Ishikawa (cell line): ENCODE data around the gene RNF181.

Experiments used
- CEBPB ChIP-seq: IDR thresholded peaks from 2 replicates; pipeline ENCODE4 v1.6.1; 2012
- CREB1 ChIP-seq: IDR thresholded peaks from 2 replicates; pipeline ENCODE4 v1.6.1; 2012; ENCODE audit warnings: low read depth
- EGR1 ChIP-seq: IDR thresholded peaks from 2 replicates; pipeline ENCODE4 v1.6.1; 2012
- EP300 ChIP-seq: IDR thresholded peaks from 2 replicates; pipeline ENCODE4 v1.6.1; 2012; ENCODE audit warnings: borderline replicate concordance
- FOXM1 ChIP-seq: IDR thresholded peaks from 2 replicates; pipeline ENCODE4 v1.6.1; 2012; ENCODE audit warnings: low read depth, borderline replicate concordance
- NFIC ChIP-seq: IDR thresholded peaks from 2 replicates; pipeline ENCODE4 v1.6.1; 2012
- RAD21 ChIP-seq: IDR thresholded peaks from 2 replicates; pipeline ENCODE4 v1.6.1; 2012; ENCODE audit warnings: low read depth
- TAF1 ChIP-seq: IDR thresholded peaks from 2 replicates; pipeline ENCODE4 v1.6.1; 2012; ENCODE audit warnings: low read depth, mild to moderate bottlenecking
- TCF12 ChIP-seq: IDR thresholded peaks from 2 replicates; pipeline ENCODE4 v1.6.1; 2012; ENCODE audit warnings: low read depth
- TEAD4 ChIP-seq: IDR thresholded peaks from 2 replicates; pipeline ENCODE4 v1.6.1; 2012
- YY1 ChIP-seq: IDR thresholded peaks from 2 replicates; pipeline ENCODE4 v1.6.1; 2012; ENCODE audit warnings: low read depth
- ZBTB7A ChIP-seq: IDR thresholded peaks from 2 replicates; pipeline ENCODE4 v1.6.1; 2012; ENCODE audit warnings: low read depth
- TF ChIP-seq, protein P1 (sequence below): IDR thresholded peaks from 2 replicates; pipeline ENCODE4 v1.6.1; 2012
- TF ChIP-seq, protein P2 (sequence below): IDR thresholded peaks from 2 replicates; pipeline ENCODE4 v1.6.1; 2012
- TF ChIP-seq, protein P3 (sequence below): IDR thresholded peaks from 2 replicates; pipeline ENCODE4 v1.6.1; 2012; ENCODE audit warnings: low read depth, mild to moderate bottlenecking

Gene RNF181

DNA sequence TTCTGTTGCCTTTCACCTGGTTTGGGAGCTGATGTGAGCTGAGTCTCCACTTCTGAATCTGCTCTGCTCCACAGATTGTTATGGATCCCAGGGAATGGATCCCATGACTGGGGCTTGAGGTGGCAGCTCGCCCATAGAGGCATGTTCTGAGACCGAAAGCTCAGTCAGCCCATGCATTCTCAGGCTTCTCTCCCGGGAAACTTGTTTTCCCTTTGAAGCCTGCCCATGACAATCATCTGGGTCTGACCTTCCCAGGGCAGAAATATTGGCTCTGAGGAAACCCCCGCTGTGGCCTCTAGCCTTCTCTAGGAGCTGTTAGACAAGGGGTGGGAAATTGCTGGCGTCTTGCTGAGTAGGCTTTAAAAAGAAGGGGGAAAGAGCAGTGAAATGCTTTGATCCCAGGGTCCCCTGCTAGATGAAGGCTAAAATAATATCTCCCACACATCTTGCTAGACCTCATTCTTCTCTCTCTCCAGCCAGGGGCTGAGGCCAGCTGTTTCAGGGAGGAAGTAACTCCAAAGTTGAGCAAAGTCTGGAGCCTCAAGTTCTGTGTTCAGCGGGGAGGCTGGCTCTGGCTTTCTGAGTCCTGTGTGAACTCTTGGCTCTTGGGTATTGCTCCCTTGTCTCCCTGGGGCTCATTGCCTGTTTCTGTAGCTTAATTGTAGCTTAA, 16.1 kb upstream of the RNF181 start:
- TF ChIP-seq, protein P1, sequence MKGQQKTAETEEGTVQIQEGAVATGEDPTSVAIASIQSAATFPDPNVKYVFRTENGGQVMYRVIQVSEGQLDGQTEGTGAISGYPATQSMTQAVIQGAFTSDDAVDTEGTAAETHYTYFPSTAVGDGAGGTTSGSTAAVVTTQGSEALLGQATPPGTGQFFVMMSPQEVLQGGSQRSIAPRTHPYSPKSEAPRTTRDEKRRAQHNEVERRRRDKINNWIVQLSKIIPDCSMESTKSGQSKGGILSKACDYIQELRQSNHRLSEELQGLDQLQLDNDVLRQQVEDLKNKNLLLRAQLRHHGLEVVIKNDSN, result no peak
- TF ChIP-seq TCF12 (no peak), CREB1 (no peak), EP300 (no peak), FOXM1 (no peak), NFIC (no peak), ZBTB7A (no peak), CEBPB (no peak), TEAD4 (no peak), TAF1 (no peak), RAD21 (no peak), EGR1 (no peak), YY1 (no peak)
- TF ChIP-seq, protein P2, sequence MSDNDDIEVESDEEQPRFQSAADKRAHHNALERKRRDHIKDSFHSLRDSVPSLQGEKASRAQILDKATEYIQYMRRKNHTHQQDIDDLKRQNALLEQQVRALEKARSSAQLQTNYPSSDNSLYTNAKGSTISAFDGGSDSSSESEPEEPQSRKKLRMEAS, result no peak
- TF ChIP-seq, protein P3, sequence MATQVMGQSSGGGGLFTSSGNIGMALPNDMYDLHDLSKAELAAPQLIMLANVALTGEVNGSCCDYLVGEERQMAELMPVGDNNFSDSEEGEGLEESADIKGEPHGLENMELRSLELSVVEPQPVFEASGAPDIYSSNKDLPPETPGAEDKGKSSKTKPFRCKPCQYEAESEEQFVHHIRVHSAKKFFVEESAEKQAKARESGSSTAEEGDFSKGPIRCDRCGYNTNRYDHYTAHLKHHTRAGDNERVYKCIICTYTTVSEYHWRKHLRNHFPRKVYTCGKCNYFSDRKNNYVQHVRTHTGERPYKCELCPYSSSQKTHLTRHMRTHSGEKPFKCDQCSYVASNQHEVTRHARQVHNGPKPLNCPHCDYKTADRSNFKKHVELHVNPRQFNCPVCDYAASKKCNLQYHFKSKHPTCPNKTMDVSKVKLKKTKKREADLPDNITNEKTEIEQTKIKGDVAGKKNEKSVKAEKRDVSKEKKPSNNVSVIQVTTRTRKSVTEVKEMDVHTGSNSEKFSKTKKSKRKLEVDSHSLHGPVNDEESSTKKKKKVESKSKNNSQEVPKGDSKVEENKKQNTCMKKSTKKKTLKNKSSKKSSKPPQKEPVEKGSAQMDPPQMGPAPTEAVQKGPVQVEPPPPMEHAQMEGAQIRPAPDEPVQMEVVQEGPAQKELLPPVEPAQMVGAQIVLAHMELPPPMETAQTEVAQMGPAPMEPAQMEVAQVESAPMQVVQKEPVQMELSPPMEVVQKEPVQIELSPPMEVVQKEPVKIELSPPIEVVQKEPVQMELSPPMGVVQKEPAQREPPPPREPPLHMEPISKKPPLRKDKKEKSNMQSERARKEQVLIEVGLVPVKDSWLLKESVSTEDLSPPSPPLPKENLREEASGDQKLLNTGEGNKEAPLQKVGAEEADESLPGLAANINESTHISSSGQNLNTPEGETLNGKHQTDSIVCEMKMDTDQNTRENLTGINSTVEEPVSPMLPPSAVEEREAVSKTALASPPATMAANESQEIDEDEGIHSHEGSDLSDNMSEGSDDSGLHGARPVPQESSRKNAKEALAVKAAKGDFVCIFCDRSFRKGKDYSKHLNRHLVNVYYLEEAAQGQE, result no peak

DNA sequence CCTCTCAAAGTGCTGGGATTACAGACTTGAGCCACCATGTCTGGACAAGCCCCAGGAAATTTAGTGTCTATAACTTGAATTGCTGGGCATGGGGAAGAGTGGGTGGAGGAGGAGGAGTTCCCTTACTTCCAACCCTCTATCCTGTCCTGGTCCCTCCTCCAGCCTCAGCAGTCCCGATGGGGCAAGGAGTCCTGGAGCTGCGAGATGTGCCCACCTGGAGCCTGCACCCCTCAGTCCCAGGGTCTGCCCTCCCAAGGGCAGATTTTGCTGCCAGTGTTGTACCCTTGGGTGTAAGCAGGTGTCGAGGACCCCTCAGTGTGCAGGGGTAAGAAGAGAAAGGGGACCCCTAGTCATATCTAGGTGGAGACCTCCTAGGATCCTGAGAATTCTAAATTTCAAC, 15.3 kb upstream of the RNF181 start:
- TF ChIP-seq TAF1, result no peak
- TF ChIP-seq CEBPB, result no peak
- TF ChIP-seq, protein P3, result no peak
- no peak for TF ChIP-seq ZBTB7A
- TF ChIP-seq RAD21, result no peak
- no peak for TF ChIP-seq YY1
- TF ChIP-seq, protein P2, result no peak
- no peak for TF ChIP-seq CREB1
- TF ChIP-seq FOXM1, result no peak
- TF ChIP-seq TCF12, result no peak
- TF ChIP-seq, protein P1, result no peak
- TF ChIP-seq NFIC, result no peak
- no peak for TF ChIP-seq TEAD4
- no peak for TF ChIP-seq EGR1

DNA sequence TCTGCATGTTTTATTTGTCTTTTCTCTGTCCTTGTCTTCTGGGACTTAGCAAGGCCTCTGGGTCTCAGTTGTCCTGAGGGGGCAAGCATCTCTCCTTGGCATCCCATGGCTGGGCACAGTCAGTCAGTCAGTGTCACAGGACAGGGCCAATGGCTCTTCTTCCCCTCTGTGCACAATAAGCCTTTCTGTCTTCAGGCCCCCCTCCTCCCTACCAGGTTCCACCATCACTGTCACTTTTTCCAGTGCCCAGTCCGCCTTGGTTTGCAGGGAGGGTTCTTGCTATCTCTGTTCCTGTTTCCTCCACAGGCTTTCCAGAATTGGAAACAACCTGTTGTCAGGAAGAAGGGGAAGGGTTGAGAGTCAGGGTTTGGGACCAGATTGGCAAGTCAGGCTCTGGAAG, 13.1 kb upstream of the RNF181 start:
- TF ChIP-seq, protein P2, result no peak
- no peak for TF ChIP-seq RAD21
- no peak for TF ChIP-seq YY1
- no peak for TF ChIP-seq FOXM1
- TF ChIP-seq, protein P3, result no peak
- TF ChIP-seq CEBPB, result no peak
- no peak for TF ChIP-seq CREB1
- TF ChIP-seq NFIC, result no peak
- no peak for TF ChIP-seq EGR1
- TF ChIP-seq TAF1, result no peak

DNA sequence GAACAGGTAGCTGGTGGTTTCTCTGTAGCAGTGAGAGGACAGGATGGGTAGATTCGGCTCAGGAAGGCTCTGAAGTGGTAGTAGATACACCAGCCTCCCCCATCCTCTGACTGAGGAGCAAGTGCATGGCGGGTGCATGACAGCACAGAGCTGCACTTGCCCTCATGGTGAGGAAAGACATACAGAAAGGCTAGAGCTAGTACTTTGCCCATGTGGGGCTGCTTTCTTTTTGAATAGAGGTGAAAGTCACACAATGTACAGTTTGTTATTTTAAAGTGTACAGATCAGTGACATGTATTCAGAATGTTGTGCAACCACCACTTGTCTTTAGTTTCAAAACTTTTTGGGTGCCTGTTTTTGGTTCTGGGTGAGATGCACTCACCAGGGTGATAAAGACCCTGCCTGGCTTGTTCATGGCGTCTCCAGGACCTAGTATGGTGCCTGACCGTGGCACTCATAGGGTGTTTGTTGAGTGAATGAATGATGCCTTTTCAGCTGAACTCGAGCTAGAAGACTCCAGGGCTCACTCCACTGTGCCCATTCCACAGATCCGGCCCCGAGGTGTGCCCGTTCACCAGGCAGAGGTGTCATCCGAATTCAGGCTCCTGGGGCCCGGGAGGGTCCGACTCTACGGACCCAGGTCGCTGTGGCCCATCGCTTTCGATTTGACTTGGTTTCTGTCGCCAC, 11.7 kb upstream of the RNF181 start:
- TF ChIP-seq, protein P2, result no peak
- TF ChIP-seq TCF12, result no peak
- TF ChIP-seq ZBTB7A, result no peak
- TF ChIP-seq TEAD4, result no peak
- TF ChIP-seq, protein P3, result no peak
- TF ChIP-seq FOXM1, result no peak
- TF ChIP-seq EGR1, result no peak
- TF ChIP-seq, protein P1, result no peak
- TF ChIP-seq RAD21, result no peak
- no peak for TF ChIP-seq EP300
- no peak for TF ChIP-seq TAF1
- no peak for TF ChIP-seq CEBPB
- no peak for TF ChIP-seq YY1
- TF ChIP-seq NFIC, result no peak
